Stimulated activated CD4-positive, alpha-beta T cell treated with anti-CD3 and anti-CD28 coated beads, Interleukin-4, amount 100 ng/mL, for 24 hours (primary cell): Measurements from ENCODE around the gene TMEM125.

Experiments
- DNase-seq: peaks from one replicate; pipeline ENCODE4 v3.0.0-alpha.2; 2020

The TMEM125 gene

GRCh38 chr1:43274804-43275180, 5.0 kb downstream of the TMEM125 start:
- DNase-seq, result no peak

DNA sequence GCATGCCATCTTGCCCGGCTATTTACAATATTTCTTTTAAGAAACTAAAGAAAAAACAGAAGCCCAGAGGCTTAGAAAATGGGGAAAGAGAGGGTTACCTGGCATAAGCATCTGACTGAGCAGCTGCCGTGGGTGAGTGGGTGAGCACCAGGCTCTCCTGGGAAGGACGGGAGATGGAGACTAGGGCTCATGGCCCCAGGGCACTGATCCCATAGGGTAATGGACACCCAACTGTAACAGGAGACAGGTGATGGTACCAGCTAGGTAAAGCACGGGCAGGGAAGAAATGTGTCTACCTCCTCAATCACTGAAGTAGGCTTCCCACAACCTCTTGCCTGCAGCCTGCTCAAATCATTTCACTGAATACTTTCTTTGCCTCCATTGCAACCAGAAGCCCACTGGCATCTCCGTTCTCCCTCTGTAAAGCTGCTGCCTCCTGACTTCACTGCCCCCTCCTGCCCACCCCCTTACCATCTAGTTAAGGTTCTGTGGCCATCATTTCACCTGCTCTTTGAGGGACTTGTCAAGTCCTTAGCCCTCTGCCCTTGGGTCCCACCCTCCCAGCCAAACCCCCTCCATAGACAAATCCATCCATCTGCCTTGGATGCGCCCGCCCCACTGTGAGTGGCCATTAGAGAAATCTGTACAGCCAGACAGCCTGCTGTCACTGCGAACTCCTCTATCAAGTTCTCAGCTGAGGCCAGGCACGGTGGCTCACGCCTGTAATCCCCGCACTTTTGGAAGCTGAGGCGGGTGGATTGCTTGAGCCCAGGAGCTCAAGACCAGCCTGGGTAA, 6.2 kb downstream of the TMEM125 start:
- no peak for DNase-seq

DNA sequence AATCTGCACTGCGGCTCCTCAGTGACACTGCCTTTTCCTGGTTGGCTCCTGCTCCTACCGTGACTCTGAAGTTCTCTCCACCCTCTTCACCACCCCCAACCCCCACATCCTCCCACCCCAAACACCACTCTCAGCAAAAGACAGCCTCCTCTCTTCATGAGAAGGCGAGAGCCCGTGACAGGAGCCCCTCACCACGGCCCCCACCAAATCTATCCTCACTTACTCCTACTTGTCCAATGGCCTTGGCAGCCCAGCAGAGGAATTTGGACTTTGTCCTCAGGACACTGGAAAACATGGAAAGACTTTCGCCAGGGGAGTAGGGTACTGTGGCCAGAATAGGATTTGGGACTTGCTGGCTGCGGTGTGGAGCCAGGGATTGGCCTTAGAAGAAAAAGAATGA, 6.9 kb downstream of the TMEM125 start:
- DNase-seq, result no peak

- no peak for DNase-seq
Observed at GRCh38 chr1:43277116-43277876, 7.5 kb downstream of the TMEM125 start.

DNA sequence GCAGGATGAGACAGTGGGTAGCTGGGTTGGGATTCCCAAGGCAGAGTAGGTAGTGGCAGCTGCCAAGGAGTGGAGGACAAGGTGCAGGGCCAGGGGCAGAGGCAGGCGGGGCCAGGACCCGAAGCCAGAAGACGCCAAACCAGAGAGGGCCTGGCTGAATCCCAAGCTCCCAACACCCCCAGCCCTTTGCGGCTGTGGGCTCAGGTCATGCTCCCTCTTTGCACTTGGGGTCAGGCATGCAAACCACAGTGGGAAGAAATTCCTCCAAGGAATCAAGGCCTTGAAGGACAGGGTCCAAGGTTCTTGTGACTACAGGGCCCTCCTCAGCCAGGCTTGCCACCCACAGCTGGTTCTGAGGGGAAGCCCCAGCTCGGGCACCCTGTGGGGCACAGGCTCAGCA, 9.4 kb downstream of the TMEM125 start:
- DNase-seq, result no peak

DNA sequence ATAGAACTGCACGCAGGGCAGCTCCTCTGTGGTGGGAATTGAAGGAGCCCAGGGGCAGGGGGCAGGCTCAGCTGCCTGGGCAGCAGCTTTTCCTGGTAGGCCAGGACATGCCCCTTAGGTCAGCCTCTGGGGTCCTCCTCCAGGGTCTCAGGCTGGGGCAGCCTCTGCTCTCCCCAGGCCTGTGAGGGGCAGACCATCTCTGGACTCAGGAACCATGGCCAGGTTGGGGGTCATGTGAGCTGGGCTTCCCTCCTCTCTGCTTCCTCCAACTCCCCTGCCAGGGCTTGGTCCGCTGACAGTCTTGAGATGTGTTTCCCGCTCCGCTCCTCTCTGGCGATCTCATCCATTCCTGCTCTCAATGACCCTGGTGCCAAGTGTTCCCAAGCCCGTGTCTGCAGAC, 9.9 kb downstream of the TMEM125 start:
- no peak for DNase-seq

DNA sequence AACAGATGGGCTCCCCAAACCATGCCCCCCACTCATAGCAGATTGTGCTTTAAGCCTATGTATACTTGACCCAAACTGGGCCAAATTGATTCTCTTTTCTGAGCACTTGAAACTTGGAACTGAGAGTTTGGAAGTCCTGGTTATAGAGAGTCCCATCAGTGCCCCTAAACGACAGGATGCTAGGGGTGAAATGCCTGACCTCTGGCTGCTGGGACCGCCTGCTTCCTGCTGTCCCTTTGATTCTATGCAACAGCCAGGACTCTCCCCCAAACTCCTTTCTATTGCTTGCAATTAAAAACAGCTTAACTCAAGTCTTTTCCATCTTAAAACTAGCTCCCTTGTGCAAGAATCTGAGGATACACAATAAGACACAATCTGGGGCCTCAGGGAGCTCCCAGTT, 10.9 kb downstream of the TMEM125 start:
- no peak for DNase-seq

GRCh38 chr1:43282220-43283195, 12.7 kb downstream of the TMEM125 start:
- DNase-seq, result no peak

DNA sequence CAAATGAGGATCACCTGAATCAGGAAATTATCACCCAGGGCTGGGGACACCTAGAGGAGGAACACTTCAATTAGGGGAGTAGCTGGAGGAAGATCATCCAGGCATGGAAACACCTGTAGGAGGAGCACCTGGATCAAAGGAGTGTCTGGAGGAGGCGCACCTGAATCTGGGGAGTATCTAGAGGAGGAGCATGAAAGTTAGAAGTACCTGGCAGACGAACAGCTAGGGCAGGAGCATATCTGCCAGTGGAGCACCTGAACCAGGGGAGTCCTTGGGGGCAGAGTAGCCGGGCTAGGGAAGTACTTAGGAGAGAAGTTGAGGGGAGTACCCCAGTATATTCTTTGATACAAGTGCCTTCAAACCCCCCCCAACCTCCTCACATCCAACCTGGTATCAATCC, 14.3 kb downstream of the TMEM125 start:
- DNase-seq, result no peak

- no peak for DNase-seq
Observed at GRCh38 chr1:43284546-43285110, 14.8 kb downstream of the TMEM125 start.

GRCh38 chr1:43285269-43285990, 15.6 kb downstream of the TMEM125 start, which contains the start of gene C1orf210:
Gene C1orf210 (minus strand): TSS chr1:43285581. CDS start chr1:43283270, 2,311 bp downstream.
- DNase-seq, result no peak

DNA sequence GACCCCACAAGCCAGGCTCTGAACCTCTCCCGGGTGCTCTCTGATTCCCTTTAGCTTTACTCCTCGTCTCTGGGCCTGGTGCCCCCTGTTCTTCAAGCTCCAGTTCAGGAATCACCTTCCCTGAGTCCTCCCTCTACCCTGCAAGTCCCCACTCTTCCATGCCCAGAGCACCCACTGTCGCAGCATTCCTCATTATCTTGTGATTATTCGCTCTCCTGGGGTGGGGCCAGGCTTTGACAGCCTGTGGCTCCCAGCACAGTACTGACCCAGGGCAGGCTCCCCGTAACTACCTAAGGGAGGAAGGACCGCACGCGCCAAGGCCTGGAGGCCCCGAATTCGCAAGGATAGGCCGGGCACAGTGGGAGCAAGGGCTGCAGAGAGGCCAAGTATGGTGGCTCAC, 16.3 kb downstream of the TMEM125 start:
- DNase-seq, result no peak

- no peak for DNase-seq
Observed at GRCh38 chr1:43286533-43286932, 16.8 kb downstream of the TMEM125 start.

GRCh38 chr1:43288058-43288784, 18.4 kb downstream of the TMEM125 start:
- DNase-seq, result no peak

- DNase-seq, result no peak
Observed at GRCh38 chr1:43288785-43289706, 19.3 kb downstream of the TMEM125 start.

DNA sequence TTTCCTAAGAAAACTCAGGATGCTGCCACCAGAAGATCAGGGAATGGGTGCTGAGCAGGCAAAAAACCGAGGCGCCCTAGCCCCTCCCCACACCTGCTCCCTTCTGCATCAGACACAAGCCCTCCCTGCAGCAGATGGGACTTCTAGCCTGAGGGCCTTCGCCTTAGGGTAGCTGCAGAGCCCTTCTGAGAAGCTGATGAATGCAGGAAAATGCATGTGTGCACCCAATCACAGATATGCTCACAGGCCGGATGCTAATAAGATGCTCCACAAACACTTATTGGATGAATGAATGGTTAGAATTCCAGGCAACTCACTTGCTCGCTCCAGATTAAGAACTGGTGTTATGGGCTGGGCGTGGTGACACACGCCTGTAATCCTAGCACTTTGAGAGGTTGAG, 22.4 kb downstream of the TMEM125 start:
- DNase-seq, result no peak

- no peak for DNase-seq
Observed at GRCh38 chr1:43292679-43293078, 22.9 kb downstream of the TMEM125 start.

DNA sequence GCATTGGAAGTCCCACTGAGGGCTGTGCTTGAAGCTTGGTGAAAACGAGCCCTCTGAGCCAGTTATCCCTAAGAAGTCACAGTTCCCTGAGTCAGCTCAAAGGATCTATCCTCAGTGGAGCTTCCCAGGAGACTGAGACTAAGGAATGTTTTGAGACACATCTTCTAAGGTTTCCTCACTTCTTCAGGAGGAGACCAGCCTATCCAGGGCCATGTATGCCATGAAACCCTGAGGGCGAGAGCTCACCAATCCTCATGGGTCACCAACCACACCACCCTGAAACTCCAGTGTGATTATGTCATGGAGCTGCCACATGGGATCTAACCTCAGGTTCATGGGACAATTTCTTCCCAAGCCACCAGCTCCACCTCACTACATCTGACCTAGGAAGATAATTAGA, 23.4 kb downstream of the TMEM125 start:
- no peak for DNase-seq

GRCh38 chr1:43293896-43294760, 24.3 kb downstream of the TMEM125 start:
- no peak for DNase-seq
